MM.1S (cell line): ENCODE measurements around the gene TMEM79.

Experiments
- DNase-seq: peaks from one replicate; pipeline ENCODE4 v3.0.0-alpha.2; 2015
- H2AFZ ChIP-seq: fragments of 300-600 bp; sonication (generic); 2 replicates; pipeline ENCODE4 v1.6.0; 2016; ENCODE audit warnings: antibody characterized with exemption, low read length
- H3F3A ChIP-seq: fragments of 300-600 bp; sonication (generic); 2 replicates; pipeline ENCODE4 v1.6.1; 2016; ENCODE audit warnings: mild to moderate bottlenecking, antibody characterized with exemption, low read length, moderate library complexity, mixed read lengths; ENCODE audit not compliant: insufficient read depth
- H3K27ac ChIP-seq: fragments of 300-600 bp; sonication (generic); 2 replicates; pipeline ENCODE4 v1.5.1; 2016; ENCODE audit warnings: mild to moderate bottlenecking, low read length
- H3K27me3 ChIP-seq: fragments of 300-600 bp; sonication (generic); replicated peaks from 2 replicates; pipeline ENCODE4 v1.6.0; 2016; ENCODE audit warnings: low read length; ENCODE audit not compliant: insufficient read depth
- H3K36me3 ChIP-seq: fragments of 300-600 bp; sonication (generic); replicated peaks from 2 replicates; pipeline ENCODE4 v1.6.1; 2016; ENCODE audit warnings: mild to moderate bottlenecking, low read length, mixed read lengths; ENCODE audit not compliant: insufficient read depth
- H3K4me1 ChIP-seq: fragments of 300-600 bp; sonication (generic); 2 replicates; pipeline ENCODE4 v1.6.1; 2016; ENCODE audit warnings: low read length, mixed read lengths
- H3K4me2 ChIP-seq: fragments of 300-600 bp; sonication (generic); 2 replicates; pipeline ENCODE4 v1.6.0; 2016; ENCODE audit warnings: low read depth, low read length
- H3K4me3 ChIP-seq: fragments of 300-600 bp; sonication (generic); 2 replicates; pipeline ENCODE4 v1.5.1; 2016; ENCODE audit warnings: low read length, mixed read lengths
- H3K79me2 ChIP-seq: fragments of 300-600 bp; sonication (generic); 2 replicates; pipeline ENCODE4 v1.6.1; 2016; ENCODE audit warnings: mixed run types, low read length, mixed read lengths
- H3K9ac ChIP-seq: fragments of 300-600 bp; sonication (generic); 2 replicates; pipeline ENCODE4 v1.6.1; 2016; ENCODE audit warnings: low read length, mixed read lengths
- H3K9me2 ChIP-seq: fragments of 300-600 bp; sonication (generic); replicated peaks from 2 replicates; pipeline ENCODE4 v1.6.1; 2016; ENCODE audit warnings: mild to moderate bottlenecking, low read length, mixed read lengths; ENCODE audit not compliant: insufficient read depth
- H3K9me3 ChIP-seq: fragments of 300-600 bp; sonication (generic); replicated peaks from 2 replicates; pipeline ENCODE4 v1.6.1; 2016; ENCODE audit warnings: mild to moderate bottlenecking, low read length, mixed read lengths; ENCODE audit not compliant: insufficient read depth
- H4K20me1 ChIP-seq: fragments of 300-600 bp; sonication (generic); 2 replicates; pipeline ENCODE4 v1.6.1; 2016; ENCODE audit warnings: mild to moderate bottlenecking, low read length, moderate library complexity, mixed read lengths; ENCODE audit not compliant: insufficient read depth
- CTCF ChIP-seq: fragments of 300-600 bp; sonication (generic); IDR thresholded peaks from 2 replicates; pipeline ENCODE4 v1.5.1; 2016; ENCODE audit warnings: antibody characterized with exemption, low read length, mixed read lengths
- EZH2 ChIP-seq: fragments of 300-600 bp; sonication (generic); optimal IDR thresholded peaks from 2 replicates; pipeline ENCODE3; 2017; ENCODE audit warnings: low read depth, mild to moderate bottlenecking, antibody characterized with exemption, low read length, mixed read lengths
- EZH2phosphoT487 ChIP-seq: fragments of 300-600 bp; sonication (generic); IDR thresholded peaks from 2 replicates; pipeline ENCODE4 v1.6.1; 2018; ENCODE audit warnings: antibody characterized with exemption, low read length

The TMEM79 gene

GRCh38 chr1:156286061-156286460 is 1.9 kb downstream of the TMEM79 start:
- Histone ChIP-seq H3K9ac (no peak overlapping the region), H2AFZ (no peak overlapping the region), H3K4me2 (no peak overlapping the region), H4K20me1 (no peaks in the 10 kb centered on the region), H3K36me3 (no peaks in the 10 kb centered on the region), H3K79me2 (peaks cover 42% of the 10 kb centered on the region), H3K27ac (no peak overlapping the region), H3K4me1 (peaks cover 11% of the 10 kb centered on the region; the same call in 1 of the 2 replicates), H3K9me3 (no peaks in the 10 kb centered on the region), H3K4me3 (no peak overlapping the region), H3K27me3 (no peaks in the 10 kb centered on the region), H3K9me2 (no peaks in the 10 kb centered on the region), H3F3A (peaks cover 7% of the 10 kb centered on the region)
- DNase-seq = no peak
- no peak for TF ChIP-seq EZH2phosphoT487
- no peak for TF ChIP-seq CTCF
- TF ChIP-seq EZH2 = no peak

GRCh38 chr1:156289857-156290256 is 5.7 kb downstream of the TMEM79 start:
- H3K27ac ChIP-seq = no peak overlapping the region
- H3F3A ChIP-seq = no peaks in the 10 kb centered on the region
- H3K79me2 ChIP-seq = peaks cover 9% of the 10 kb centered on the region
- DNase-seq = no peak
- TF ChIP-seq EZH2phosphoT487 = no peak
- TF ChIP-seq CTCF = no peak
- no peak for TF ChIP-seq EZH2
- no peak overlapping the region for H2AFZ ChIP-seq
- H3K9me2 ChIP-seq = no peaks in the 10 kb centered on the region
- no peaks in the 10 kb centered on the region for H3K36me3 ChIP-seq
- no peaks in the 10 kb centered on the region for H3K9me3 ChIP-seq
- H3K4me3 ChIP-seq = no peak overlapping the region
- no peaks in the 10 kb centered on the region for H3K27me3 ChIP-seq
- H3K4me1 ChIP-seq = peaks cover 3% of the 10 kb centered on the region; the same call in 1 of the 2 replicates
- H3K9ac ChIP-seq = no peak overlapping the region
- no peaks in the 10 kb centered on the region for H4K20me1 ChIP-seq
- no peak overlapping the region for H3K4me2 ChIP-seq

- H3K9me3 ChIP-seq = no peaks in the 10 kb centered on the region
- no peak overlapping the region for H3K9ac ChIP-seq
- no peaks in the 10 kb centered on the region for H3K9me2 ChIP-seq
- DNase-seq = peak; percentile 15
- no peaks in the 10 kb centered on the region for H3K27me3 ChIP-seq
- H3K4me2 ChIP-seq = peak overlapping the region; percentile 13; the same call in 1 of the 2 replicates
- no peak overlapping the region for H2AFZ ChIP-seq
- no peak overlapping the region for H3K4me3 ChIP-seq
- H4K20me1 ChIP-seq = no peaks in the 10 kb centered on the region
- peaks cover 10% of the 10 kb centered on the region; the same call in 1 of the 2 replicates for H3K4me1 ChIP-seq
- H3K36me3 ChIP-seq = no peaks in the 10 kb centered on the region
- H3F3A ChIP-seq = no peaks in the 10 kb centered on the region
- TF ChIP-seq CTCF = no peak
- no peak for TF ChIP-seq EZH2
- TF ChIP-seq EZH2phosphoT487 = no peak
- H3K27ac ChIP-seq = no peak overlapping the region
- H3K79me2 ChIP-seq = peaks cover 9% of the 10 kb centered on the region
Observed at GRCh38 chr1:156291226-156292061, 7.3 kb downstream of the TMEM79 start.
